ENCODE measurements around the gene MRPL10. TPM values are rescaled to one million over a fixed set of nuclear protein-coding genes. Genes with fewer than 3 reads are reported as not detected.

MRPL10 gene
- total RNA-seq: 10 to 100 TPM; 59.7 to 60.9 TPM

- POLR2A ChIA-PET: interaction anchor here (0.6 to 1.9 kb wide), 4 partner anchors 10 to 867 kb away, joined by 3 to 8 read pairs (median 4); partner anchors contain the start of genes OSBPL7 and SP2
- CTCF ChIA-PET: interaction anchor here (1.5 to 2.0 kb wide), 4 partner anchors 10 to 62 kb away, joined by 3 to 8 read pairs (median 8); partner anchors contain the start of genes OSBPL7 and SCRN2
These were observed at the start of gene MRPL10, which contains the start of gene LRRC46 for GRCh38 chr17:47831003-47831933. TSS of gene MRPL10 (minus strand) at chr17:47831541. CDS start at chr17:47831511, 30 bp downstream. TSS of gene LRRC46 (plus strand) at chr17:47831670. CDS start at chr17:47831990, 320 bp downstream.

- CTCF ChIA-PET: interaction anchor here (0.6 to 2.3 kb wide), 3 partner anchors 10 to 39 kb away, joined by 3 to 9 read pairs (median 4); partner anchors contain the start of gene SCRN2
- POLR2A ChIA-PET: no interaction called here
These were observed 48.6 kb upstream of the MRPL10 start for GRCh38 chr17:47879776-47880454.

GRCh38 chr17:47879028-47879585, 47.8 kb upstream of the MRPL10 start:
- POLR2A ChIA-PET: no interaction called here

GRCh38 chr17:47878203-47879027, 47.1 kb upstream of the MRPL10 start:
- ChIA-PET CTCF (interaction anchor here (0.7 to 2.3 kb wide), 3 partner anchors 11 to 37 kb away, joined by 3 to 9 read pairs (median 4); partner anchors contain the start of gene SCRN2), POLR2A (no interaction called here)

More at GRCh38 chr17:47879028-47879585, 47.8 kb upstream of the MRPL10 start:
- CTCF ChIA-PET: interaction anchor here (0.6 to 2.3 kb wide), 3 partner anchors 11 to 38 kb away, joined by 3 to 9 read pairs (median 4); partner anchors contain the start of gene SCRN2

GRCh38 chr17:47877368-47878034, 46.2 kb upstream of the MRPL10 start:
- ChIA-PET CTCF (interaction anchor here (0.7 kb wide), 1 partner anchor 15 kb away, joined by 3 read pairs; no protein-coding TSS in a partner anchor), POLR2A (no interaction called here)

GRCh38 chr17:47875011-47875985, 44.0 kb upstream of the MRPL10 start:
- CTCF ChIA-PET: no interaction called here
- POLR2A ChIA-PET: no interaction called here

GRCh38 chr17:47873200-47874090, 42.1 kb upstream of the MRPL10 start:
- CTCF ChIA-PET: interaction anchor here (0.6 kb wide), 1 partner anchor 16 kb away, joined by 3 read pairs; no protein-coding TSS in a partner anchor
- POLR2A ChIA-PET: no interaction called here

- ChIA-PET CTCF (interaction anchor here (0.6 kb wide), 1 partner anchor 17 kb away, joined by 3 read pairs; no protein-coding TSS in a partner anchor), POLR2A (no interaction called here)
These were observed 41.4 kb upstream of the MRPL10 start for GRCh38 chr17:47872651-47873161.

GRCh38 chr17:47872019-47872650, 40.8 kb upstream of the MRPL10 start:
- POLR2A ChIA-PET: interaction anchor here (0.7 kb wide), 1 partner anchor 25 kb away, joined by 6 read pairs; no protein-coding TSS in a partner anchor
- CTCF ChIA-PET: interaction anchor here (0.7 kb wide), 1 partner anchor 64 kb away, joined by 3 read pairs; no protein-coding TSS in a partner anchor

- CTCF ChIA-PET: interaction anchor here (1.1 to 1.2 kb wide), 2 partner anchors 10 to 25 kb away, joined by 3 read pairs; no protein-coding TSS in a partner anchor
- POLR2A ChIA-PET: no interaction called here
These were observed 39.7 kb upstream of the MRPL10 start for GRCh38 chr17:47871048-47871447.

- POLR2A ChIA-PET: no interaction called here
- CTCF ChIA-PET: interaction anchor here (0.6 to 1.2 kb wide), 3 partner anchors 11 to 84 kb away, joined by 3 read pairs; no protein-coding TSS in a partner anchor
These were observed 38.7 kb upstream of the MRPL10 start for GRCh38 chr17:47870056-47870455.

GRCh38 chr17:47869114-47869513, 37.8 kb upstream of the MRPL10 start:
- ChIA-PET CTCF (interaction anchor here (0.7 kb wide), 1 partner anchor 20 kb away, joined by 3 read pairs; no protein-coding TSS in a partner anchor), POLR2A (no interaction called here)

- CTCF ChIA-PET: no interaction called here
- POLR2A ChIA-PET: no interaction called here
These were observed 36.6 kb upstream of the MRPL10 start for GRCh38 chr17:47867813-47868533.

GRCh38 chr17:47866941-47867340, 35.6 kb upstream of the MRPL10 start:
- POLR2A ChIA-PET: no interaction called here
- CTCF ChIA-PET: interaction anchor here (0.5 kb wide), 1 partner anchor 9 kb away, joined by 5 read pairs; no protein-coding TSS in a partner anchor
